Effector memory CD4-positive, alpha-beta T cell (primary cell): Measurements from ENCODE around the gene UBTFL1.
"Not testable (repeated sequence)": the region's sequence is repeated elsewhere in the genome, so short reads cannot be mapped to it uniquely, and the experiment has no call there.

Source experiments
- DNase-seq, 3 donors: peaks; one replicate each; pipeline ENCODE4 v3.0.0-alpha.2; 2020
- H3K27ac ChIP-seq: 2 replicates; pipeline ENCODE4 v1.7.0; 2013; ENCODE audit warnings: mild to moderate bottlenecking, low read length, moderate library complexity; ENCODE audit not compliant: insufficient read depth, poor library complexity, severe bottlenecking
- H3K27me3 ChIP-seq: replicated peaks from 2 replicates; pipeline ENCODE4 v1.7.0; 2013; ENCODE audit warnings: mild to moderate bottlenecking, low read length; ENCODE audit not compliant: insufficient read depth, control insufficient read depth, poor library complexity, severe bottlenecking
- H3K36me3 ChIP-seq: 2 replicates; pipeline ENCODE4 v1.7.0; 2013; ENCODE audit warnings: mild to moderate bottlenecking, low read length, moderate library complexity; ENCODE audit not compliant: control insufficient read depth, insufficient read depth
- H3K4me1 ChIP-seq: 2 replicates; pipeline ENCODE4 v1.7.0; 2013; ENCODE audit warnings: low read length, mild to moderate bottlenecking; ENCODE audit not compliant: control insufficient read depth, insufficient read depth, poor library complexity, severe bottlenecking
- H3K4me3 ChIP-seq: 2 replicates; pipeline ENCODE4 v1.7.0; 2013; ENCODE audit warnings: low read length, low read depth, mild to moderate bottlenecking; ENCODE audit not compliant: insufficient read depth, poor library complexity, severe bottlenecking
- H3K9me3 ChIP-seq: 2 replicates; pipeline ENCODE4 v1.7.0; 2013; ENCODE audit warnings: mild to moderate bottlenecking, low read length, moderate library complexity; ENCODE audit not compliant: control insufficient read depth
- total RNA-seq, 3 donors: gene quantifications; one replicate each; lab custom pipeline; 2026; lab: John Stamatoyannopoulos, UW

Gene UBTFL1, protein sequence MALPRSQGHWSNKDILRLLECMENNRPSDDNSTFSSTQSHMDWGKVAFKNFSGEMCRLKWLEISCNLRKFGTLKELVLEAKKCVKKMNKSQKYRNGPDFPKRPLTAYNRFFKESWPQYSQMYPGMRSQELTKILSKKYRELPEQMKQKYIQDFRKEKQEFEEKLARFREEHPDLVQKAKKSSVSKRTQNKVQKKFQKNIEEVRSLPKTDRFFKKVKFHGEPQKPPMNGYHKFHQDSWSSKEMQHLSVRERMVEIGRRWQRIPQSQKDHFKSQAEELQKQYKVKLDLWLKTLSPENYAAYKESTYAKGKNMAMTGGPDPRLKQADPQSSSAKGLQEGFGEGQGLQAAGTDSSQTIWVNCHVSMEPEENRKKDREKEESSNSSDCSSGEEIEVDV
- total RNA-seq = 0 reads per million in 3 donors

- not testable (repeated sequence) for H3K4me1 ChIP-seq, DNase-seq, H3K36me3 ChIP-seq, H3K27ac ChIP-seq, H3K27me3 ChIP-seq, H3K4me3 ChIP-seq, H3K9me3 ChIP-seq
These were observed at the start of gene UBTFL1 for GRCh38 chr11:90085650-90086049. UBTFL1 (plus strand) TSS chr11:90085950; CDS start chr11:90085950, 0 bp downstream.

GRCh38 chr11:90051591-90052209 lies 34.0 kb upstream of the UBTFL1 start:
- not testable (repeated sequence) for DNase-seq, H3K9me3 ChIP-seq, H3K27me3 ChIP-seq, H3K4me3 ChIP-seq, H3K4me1 ChIP-seq, H3K27ac ChIP-seq, H3K36me3 ChIP-seq

DNA sequence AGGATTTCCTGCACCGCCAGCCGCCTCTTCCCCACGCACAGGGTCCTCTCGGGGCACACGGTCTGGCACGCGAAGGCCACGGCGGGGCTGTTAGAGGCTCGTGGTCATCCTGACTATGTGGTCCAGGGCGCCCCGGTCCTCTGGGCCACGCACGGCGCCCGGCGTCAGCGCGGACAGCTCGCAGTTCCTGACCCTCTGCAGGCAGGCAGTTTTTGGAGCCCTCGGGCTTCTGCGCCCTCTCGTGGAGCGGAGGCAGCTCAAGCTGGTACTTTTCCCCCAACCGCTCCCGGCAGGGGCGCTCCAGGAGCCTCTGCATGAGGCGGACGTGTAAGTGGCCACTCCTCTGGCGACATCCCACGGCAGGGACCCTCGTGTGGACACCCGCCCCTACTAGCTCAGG lies 33.4 kb upstream of the UBTFL1 start:
- H3K27ac ChIP-seq, H3K4me1 ChIP-seq, H3K4me3 ChIP-seq, H3K36me3 ChIP-seq, H3K27me3 ChIP-seq, H3K9me3 ChIP-seq, DNase-seq: not testable (repeated sequence)

DNA sequence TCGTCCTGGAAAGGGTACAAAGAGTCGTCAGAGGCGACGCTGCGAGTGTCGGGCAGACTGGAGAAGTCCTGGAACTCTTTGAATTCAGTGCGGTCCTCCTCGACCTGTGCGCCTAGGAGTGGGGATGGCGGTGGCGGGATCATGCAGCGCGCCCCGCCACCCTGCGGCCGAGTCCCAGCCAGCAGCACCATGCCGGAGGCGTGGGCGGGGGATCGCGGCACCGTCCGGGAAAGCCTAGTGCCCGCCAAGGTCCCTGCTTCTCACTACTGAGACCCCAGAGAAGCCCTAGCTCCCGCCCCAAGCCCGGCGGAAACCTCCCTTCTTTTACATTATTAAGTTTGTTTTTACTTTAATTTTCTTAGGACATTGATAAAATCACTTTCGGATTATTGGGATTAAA lies 32.2 kb upstream of the UBTFL1 start:
- not testable (repeated sequence) for DNase-seq, H3K9me3 ChIP-seq, H3K4me3 ChIP-seq, H3K4me1 ChIP-seq, H3K36me3 ChIP-seq, H3K27ac ChIP-seq, H3K27me3 ChIP-seq

DNA sequence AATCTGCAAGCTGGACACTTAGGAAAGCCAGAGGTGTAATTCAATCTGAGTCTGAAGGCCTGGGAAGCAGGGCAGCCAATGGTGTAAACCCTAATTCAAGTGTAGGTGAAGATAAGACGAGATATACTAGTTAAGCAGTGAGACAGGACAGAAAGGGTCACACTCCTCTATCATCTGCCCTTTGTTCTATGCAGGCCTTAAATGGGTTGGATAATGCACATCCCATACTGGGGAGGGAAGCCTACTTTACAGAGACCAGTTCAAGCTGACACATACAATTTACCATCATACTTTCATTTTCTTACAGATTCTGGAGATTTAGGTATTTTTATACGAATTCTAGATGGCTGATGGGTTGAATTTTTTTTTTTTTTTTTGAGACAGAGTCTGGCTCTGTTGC lies 3.0 kb downstream of the UBTFL1 start:
- H3K27ac ChIP-seq, H3K36me3 ChIP-seq, H3K9me3 ChIP-seq, H3K4me3 ChIP-seq, H3K4me1 ChIP-seq, DNase-seq, H3K27me3 ChIP-seq: not testable (repeated sequence)

DNA sequence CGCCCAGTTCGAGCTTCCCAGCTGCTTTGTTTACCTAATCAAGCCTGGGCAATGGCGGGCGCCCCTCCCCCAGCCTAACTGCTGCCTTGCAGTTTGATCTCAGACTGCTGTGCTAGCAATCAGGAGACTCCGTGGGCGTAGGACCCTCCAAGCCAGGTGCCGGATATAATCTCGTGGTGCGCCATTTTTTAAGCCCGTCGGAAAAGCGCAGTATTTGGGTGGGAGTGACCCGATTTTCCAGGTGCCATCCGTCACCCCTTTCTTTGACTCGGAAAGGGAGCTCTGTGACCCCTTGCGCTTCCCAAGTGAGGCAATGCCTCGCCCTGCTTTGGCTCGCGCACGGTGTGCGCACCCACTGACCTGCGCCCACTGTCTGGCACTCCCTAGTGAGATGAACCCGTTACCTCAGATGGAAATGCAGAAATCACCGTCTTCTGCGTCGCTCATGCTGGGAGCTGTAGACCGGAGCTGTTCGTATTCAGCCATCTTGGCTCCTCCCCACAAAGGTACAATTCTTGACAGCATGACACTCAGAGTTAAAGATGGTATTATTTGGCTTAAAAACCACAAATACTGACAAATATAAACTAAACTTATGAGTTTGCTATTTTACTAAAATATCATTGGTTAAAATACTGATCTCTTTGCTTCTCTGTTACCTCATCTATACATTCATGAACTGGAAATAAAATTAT lies 9.6 kb downstream of the UBTFL1 start:
- H3K27me3 ChIP-seq, DNase-seq, H3K27ac ChIP-seq, H3K4me3 ChIP-seq, H3K36me3 ChIP-seq, H3K4me1 ChIP-seq, H3K9me3 ChIP-seq: not testable (repeated sequence)

DNA sequence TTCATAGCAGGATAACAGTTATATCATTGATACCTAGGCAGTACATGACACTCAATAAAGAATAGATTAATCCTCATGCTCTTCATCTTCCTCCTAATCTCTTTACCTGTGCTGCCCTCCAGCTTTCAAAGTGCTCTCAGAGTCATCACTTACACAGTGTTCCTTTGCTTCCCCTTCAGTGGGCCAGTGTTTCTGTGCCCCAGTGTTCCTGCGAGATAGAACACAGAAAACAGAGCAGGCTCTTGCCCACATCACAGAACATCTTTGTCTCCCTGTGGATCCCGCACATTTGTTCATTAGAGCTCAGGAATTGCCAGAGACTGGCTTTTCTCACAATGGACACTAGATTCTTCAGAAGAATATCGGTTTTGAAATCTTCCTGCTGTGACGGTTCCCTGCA lies 12.5 kb downstream of the UBTFL1 start:
- H3K27me3 ChIP-seq = not testable (repeated sequence)

GRCh38 chr11:90100431-90100830 lies 14.7 kb downstream of the UBTFL1 start:
- no peak overlapping the region for H3K27ac ChIP-seq
- H3K36me3 ChIP-seq = no peaks in the 10 kb centered on the region
- no peaks in the 10 kb centered on the region for H3K4me1 ChIP-seq
- H3K4me3 ChIP-seq = no peak overlapping the region
- no peaks in the 10 kb centered on the region for H3K9me3 ChIP-seq
- no peak for DNase-seq
- H3K27me3 ChIP-seq = no peaks in the 10 kb centered on the region

More for the DNA sequence above, 12.5 kb downstream of the UBTFL1 start:
- H3K4me1 ChIP-seq, H3K4me3 ChIP-seq, H3K9me3 ChIP-seq, DNase-seq, H3K27ac ChIP-seq, H3K36me3 ChIP-seq: not testable (repeated sequence)

GRCh38 chr11:90113541-90113940 lies 27.8 kb downstream of the UBTFL1 start:
- H3K9me3 ChIP-seq = no peaks in the 10 kb centered on the region
- H3K4me3 ChIP-seq = no peak overlapping the region
- no peak overlapping the region for H3K27ac ChIP-seq
- H3K36me3 ChIP-seq = no peaks in the 10 kb centered on the region
- DNase-seq = no peak
- H3K4me1 ChIP-seq = no peaks in the 10 kb centered on the region
- no peaks in the 10 kb centered on the region for H3K27me3 ChIP-seq

- H3K9me3 ChIP-seq = no peaks in the 10 kb centered on the region
- H3K4me1 ChIP-seq = no peaks in the 10 kb centered on the region
- no peak overlapping the region for H3K4me3 ChIP-seq
- H3K27ac ChIP-seq = no peak overlapping the region
- no peaks in the 10 kb centered on the region for H3K27me3 ChIP-seq
- DNase-seq = no peak
- H3K36me3 ChIP-seq = no peaks in the 10 kb centered on the region
These were observed 34.4 kb downstream of the UBTFL1 start for GRCh38 chr11:90120191-90120590.
